ENCODE measurements around the gene GDF10.

DNA sequence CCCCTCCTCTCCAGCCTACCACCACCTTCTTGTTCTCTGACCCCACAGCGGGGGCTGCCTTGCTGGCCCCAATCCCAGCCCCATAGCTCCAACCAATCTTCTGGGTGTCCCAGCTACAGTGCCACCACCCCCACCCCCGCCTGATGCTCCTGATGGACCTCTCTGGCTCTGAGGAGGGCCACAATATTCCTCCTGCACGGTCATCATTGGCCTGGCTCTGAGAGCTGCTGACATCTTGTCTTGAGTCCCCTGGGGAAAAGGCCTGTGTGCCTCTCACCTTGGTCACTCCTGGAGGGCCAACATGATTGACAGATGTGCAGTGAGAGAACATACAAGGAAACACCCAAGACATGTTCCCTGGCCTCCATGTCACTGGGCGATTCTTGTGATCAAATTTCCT is 29.9 kb downstream of the GDF10 start:
- TF ChIP-seq, protein P1, sequence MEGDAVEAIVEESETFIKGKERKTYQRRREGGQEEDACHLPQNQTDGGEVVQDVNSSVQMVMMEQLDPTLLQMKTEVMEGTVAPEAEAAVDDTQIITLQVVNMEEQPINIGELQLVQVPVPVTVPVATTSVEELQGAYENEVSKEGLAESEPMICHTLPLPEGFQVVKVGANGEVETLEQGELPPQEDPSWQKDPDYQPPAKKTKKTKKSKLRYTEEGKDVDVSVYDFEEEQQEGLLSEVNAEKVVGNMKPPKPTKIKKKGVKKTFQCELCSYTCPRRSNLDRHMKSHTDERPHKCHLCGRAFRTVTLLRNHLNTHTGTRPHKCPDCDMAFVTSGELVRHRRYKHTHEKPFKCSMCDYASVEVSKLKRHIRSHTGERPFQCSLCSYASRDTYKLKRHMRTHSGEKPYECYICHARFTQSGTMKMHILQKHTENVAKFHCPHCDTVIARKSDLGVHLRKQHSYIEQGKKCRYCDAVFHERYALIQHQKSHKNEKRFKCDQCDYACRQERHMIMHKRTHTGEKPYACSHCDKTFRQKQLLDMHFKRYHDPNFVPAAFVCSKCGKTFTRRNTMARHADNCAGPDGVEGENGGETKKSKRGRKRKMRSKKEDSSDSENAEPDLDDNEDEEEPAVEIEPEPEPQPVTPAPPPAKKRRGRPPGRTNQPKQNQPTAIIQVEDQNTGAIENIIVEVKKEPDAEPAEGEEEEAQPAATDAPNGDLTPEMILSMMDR (IDR thresholded peaks at IDR 0.05) = no peak
- TF ChIP-seq ZFX (IDR thresholded peaks at IDR 0.05; ENCODE audit: borderline replicate concordance) = no peak
